ENCODE measurements around the gene FGD6. TPM values are rescaled to one million over a fixed set of nuclear protein-coding genes. Genes with fewer than 3 reads are reported as not detected.

Gene FGD6
- total RNA-seq, 1 donor: 12.5 TPM

GRCh38 chr12:95118138-95118787 lies 99.0 kb downstream of the FGD6 start:
- H3K4me3 ChIP-seq (ENCODE audit: low read depth, low read length): no peak overlapping the region
- no peak for TF ChIP-seq CTCF (IDR thresholded peaks at IDR 0.05; ENCODE audit: insufficient read depth, low read length)
- peak; percentile 93 for DNase-seq (ENCODE audit: low read depth)

GRCh38 chr12:95117178-95117599 lies 100.1 kb downstream of the FGD6 start:
- H3K4me3 ChIP-seq (ENCODE audit: low read depth, low read length): no peak overlapping the region
- TF ChIP-seq CTCF (IDR thresholded peaks at IDR 0.05; ENCODE audit: insufficient read depth, low read length): peak; percentile 48
- DNase-seq (ENCODE audit: low read depth): peak; percentile 87

- DNase-seq (ENCODE audit: low read depth): no peak
- TF ChIP-seq CTCF (IDR thresholded peaks at IDR 0.05; ENCODE audit: insufficient read depth, low read length): no peak
- H3K4me3 ChIP-seq (ENCODE audit: low read depth, low read length): no peak overlapping the region
Measured at GRCh38 chr12:95116773-95117172, 100.5 kb downstream of the FGD6 start.

GRCh38 chr12:95116341-95116740 lies 100.9 kb downstream of the FGD6 start:
- H3K4me3 ChIP-seq (ENCODE audit: low read depth, low read length): no peak overlapping the region
- no peak for TF ChIP-seq CTCF (IDR thresholded peaks at IDR 0.05; ENCODE audit: insufficient read depth, low read length)
- no peak for DNase-seq (ENCODE audit: low read depth)

- no peak overlapping the region for H3K4me3 ChIP-seq (ENCODE audit: low read depth, low read length)
- no peak for DNase-seq (ENCODE audit: low read depth)
- TF ChIP-seq CTCF (IDR thresholded peaks at IDR 0.05; ENCODE audit: insufficient read depth, low read length): no peak
Measured at GRCh38 chr12:95115641-95116040, 101.6 kb downstream of the FGD6 start.

- no peak for DNase-seq (ENCODE audit: low read depth)
- no peak overlapping the region for H3K4me3 ChIP-seq (ENCODE audit: low read depth, low read length)
- TF ChIP-seq CTCF (IDR thresholded peaks at IDR 0.05; ENCODE audit: insufficient read depth, low read length): no peak
Measured at GRCh38 chr12:95114766-95115405, 102.4 kb downstream of the FGD6 start.

All from fibroblast of the aortic adventitia (primary cell).